HG03469 (cell line): ENCODE data around the gene HIP1R.
"Not testable (repeated sequence)": the region's sequence is repeated elsewhere in the genome, so short reads cannot be mapped to it uniquely, and the experiment has no call there.

ENCODE experiments used
- ATAC-seq: cut with Tn5 transposase; IDR thresholded peaks from one replicate; pipeline ENCODE4 v1.9.1; 2021; ENCODE audit warnings: mild to moderate bottlenecking, moderate library complexity, moderate number of reproducible peaks; ENCODE audit not compliant: unreplicated experiment

Gene HIP1R, protein sequence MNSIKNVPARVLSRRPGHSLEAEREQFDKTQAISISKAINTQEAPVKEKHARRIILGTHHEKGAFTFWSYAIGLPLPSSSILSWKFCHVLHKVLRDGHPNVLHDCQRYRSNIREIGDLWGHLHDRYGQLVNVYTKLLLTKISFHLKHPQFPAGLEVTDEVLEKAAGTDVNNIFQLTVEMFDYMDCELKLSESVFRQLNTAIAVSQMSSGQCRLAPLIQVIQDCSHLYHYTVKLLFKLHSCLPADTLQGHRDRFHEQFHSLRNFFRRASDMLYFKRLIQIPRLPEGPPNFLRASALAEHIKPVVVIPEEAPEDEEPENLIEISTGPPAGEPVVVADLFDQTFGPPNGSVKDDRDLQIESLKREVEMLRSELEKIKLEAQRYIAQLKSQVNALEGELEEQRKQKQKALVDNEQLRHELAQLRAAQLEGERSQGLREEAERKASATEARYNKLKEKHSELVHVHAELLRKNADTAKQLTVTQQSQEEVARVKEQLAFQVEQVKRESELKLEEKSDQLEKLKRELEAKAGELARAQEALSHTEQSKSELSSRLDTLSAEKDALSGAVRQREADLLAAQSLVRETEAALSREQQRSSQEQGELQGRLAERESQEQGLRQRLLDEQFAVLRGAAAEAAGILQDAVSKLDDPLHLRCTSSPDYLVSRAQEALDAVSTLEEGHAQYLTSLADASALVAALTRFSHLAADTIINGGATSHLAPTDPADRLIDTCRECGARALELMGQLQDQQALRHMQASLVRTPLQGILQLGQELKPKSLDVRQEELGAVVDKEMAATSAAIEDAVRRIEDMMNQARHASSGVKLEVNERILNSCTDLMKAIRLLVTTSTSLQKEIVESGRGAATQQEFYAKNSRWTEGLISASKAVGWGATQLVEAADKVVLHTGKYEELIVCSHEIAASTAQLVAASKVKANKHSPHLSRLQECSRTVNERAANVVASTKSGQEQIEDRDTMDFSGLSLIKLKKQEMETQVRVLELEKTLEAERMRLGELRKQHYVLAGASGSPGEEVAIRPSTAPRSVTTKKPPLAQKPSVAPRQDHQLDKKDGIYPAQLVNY

DNA sequence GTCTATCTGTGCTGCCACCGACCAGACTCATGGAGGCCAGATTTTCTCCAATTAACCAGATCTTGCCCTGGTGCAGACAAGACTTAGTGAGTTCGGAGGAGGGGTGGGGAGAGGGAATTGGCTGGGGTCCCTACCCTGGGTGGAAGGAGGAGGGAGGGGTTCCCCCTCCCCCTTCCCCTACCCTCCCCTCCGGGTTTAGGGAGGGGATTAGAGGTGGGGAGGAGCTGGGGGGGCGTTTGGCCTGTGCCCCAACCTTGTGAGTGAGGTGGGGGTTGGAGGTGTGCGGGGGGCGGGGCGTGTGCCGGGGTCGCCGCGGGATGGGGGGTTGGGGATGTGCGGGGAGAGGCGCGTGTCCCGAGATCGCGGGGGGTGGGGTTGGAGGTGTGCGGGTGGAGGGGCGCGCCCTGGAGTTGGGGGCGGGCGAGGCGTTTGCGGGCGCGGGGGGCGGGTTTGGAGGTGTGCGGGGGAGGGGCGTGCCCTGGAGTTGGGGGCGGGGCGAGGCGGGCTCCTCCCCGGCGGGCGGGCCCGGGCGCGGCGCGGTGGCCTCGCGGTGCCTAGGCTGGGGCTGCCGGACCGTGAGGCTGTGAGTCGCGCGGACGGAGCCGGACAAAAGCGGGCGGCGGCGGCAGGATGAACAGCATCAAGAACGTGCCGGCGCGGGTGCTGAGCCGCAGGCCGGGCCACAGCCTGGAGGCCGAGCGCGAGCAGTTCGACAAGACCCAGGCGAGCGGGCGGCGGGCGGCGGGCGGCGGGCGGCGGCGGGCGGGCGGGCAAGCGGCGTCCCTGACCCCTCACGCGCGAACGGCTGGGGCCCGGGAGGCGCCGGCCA, at the start of gene HIP1R:
Gene HIP1R, plus strand, starts transcription at position 537 of the 829 bp plus-strand sequence. Its CDS starts 94 bp downstream, at position 631.
- no peak for ATAC-seq

DNA sequence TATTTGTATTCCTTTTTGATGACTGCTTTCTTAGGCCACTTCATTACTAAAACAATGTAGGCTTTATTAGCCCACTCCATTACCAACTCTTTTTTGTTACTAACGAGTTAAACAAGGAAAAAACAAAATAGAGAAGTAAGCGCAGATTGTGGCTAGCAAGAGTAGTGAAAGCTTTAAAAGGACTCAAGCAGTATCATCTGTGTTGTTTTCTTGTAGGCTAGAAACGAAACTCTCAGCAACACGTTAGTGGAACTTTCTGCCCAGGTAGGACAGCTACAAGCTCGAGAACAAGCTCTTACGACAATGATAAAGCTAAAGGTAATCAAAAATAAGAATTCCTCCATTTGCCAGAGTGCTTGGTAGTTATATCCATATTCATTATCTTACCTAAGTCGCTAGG, 49.8 kb upstream of the HIP1R start:
- ATAC-seq, result no peak

DNA sequence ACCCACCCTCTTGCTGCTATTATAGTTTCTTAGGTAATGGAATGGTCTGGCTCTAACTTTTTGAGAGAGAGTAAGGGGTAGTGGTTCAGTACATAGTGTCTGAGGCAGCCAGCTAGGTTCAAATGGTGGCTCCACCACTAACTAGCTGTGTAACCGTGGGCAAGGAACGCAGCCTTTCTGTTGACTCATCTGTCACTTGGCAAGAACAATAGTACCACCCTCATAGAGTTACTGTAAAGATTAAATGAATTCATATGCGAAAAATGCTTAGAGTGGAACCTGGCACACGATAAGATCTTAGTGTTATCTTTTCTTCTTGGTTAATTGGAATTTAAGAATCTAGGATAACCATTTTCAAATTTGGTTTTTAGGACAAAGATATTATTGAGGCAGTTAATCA, 46.9 kb upstream of the HIP1R start:
- no peak for ATAC-seq

DNA sequence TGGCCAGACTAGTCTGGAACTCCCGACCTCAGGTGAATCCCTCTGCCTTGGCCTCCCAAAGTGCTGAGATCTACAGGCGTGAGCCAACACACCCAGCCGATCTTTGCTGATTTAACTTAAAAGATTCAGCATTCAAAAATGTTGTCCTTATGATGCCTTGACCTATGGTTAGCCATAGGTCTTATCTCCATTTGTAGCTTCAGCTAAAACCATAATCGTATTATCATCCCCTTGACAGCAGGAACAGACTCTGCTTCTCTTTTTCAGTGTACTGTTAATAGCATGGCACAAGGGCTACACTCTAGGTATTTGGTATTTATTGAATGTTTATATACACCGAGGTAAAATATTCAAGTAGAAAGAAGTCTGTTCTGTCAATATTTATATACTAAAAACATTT, 45.6 kb upstream of the HIP1R start:
- no peak for ATAC-seq

DNA sequence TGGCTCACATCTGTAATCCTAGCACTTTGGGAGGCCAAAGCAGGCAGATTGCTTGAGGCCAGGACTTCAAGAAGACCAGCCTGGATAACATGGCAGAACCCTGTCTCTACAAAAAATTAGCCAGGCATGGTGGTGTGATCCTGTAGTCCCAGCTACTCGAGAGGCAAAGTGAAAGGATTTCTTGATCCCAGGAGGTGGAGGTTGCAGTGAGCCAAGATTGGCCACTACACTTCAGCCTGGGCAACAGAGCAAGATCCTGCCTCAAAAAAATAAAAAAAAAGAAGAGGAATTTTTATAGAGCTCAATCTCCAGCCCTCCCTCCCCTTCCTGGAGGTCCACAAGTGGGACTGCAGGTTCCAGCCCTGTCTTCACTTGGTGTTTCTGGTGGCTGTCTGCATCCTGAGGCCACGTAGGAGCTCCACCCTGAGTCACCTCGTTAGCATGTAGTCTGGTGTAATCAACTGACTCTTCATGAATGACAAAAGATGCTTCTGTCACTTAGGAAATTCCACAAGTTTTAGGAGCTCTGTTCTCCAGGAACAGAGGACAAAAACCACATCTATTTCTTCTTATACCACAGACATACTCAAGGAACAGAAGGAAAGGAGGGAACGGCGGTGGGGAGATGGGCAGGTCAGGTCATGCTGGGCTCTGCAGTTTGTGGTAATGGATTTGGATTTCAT, 44.7 kb upstream of the HIP1R start:
- no peak for ATAC-seq

DNA sequence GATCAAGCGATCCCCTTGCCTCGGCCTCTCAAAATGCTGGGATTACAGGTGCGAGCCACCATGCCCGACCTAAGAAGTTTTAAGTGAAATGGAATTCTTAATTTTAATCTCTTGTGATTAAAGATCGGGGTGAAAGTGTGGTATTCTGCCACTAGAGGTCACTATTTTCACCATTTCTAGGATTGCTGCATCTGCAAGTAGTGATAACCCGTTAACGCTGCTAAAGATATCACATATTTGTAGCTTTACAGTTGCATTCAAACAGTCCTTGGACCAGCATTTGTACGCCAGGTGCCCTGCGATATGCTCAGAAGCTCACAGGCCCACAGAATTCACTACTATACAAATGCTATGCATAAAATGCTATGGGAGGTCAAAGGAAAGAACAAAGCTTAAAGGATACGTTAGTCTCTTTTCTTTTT, 41.6 kb upstream of the HIP1R start:
- no peak for ATAC-seq

DNA sequence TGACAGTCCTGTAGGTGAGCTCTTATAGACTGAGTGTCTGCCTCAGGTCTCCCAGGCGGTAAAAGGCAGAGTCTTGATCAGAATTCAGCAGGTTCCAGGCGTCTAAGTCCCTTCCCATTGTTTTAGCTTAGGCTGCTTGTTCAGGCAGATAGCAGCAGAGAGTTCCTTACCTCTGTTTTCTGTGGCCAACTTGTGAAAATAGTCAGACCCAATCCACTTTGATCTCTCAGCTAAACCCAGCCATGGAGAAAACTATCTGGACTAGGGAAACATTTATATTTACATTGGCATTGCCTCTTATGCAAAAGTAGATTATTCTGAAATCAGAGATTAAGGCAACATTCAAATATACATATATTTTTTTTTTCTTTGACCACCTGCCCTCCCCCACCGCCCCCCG, 39.5 kb upstream of the HIP1R start:
- ATAC-seq, result no peak

DNA sequence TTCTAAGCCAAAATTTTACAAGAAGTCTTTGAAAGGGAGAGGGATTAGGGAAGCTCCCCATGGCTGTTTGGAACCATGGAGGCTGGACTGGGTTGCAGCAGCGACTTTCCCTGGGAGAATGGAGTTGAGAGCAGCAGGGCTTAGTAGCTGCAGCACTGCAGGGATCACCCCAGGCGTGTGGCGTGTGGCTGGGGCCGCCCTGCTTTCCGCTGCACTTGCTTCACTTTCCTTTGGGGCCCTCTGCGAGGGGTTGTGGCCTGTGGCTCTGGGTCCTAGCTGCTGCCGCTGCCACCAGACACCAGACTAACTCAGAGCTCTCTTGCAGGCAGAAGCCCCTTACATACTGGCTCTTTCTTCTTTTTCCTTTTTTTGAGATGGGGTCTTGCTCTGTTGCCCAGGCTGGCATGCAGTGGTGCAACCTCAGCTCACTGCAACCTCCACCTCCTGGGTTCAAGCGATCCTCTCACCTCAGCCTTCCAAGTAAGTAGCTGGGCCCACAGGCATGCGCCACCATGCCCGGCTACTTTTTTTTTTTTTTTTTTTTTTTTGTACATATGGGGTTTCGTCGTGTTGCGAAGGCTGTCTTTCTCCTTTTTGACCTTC, 35.5 kb upstream of the HIP1R start:
- no peak for ATAC-seq

DNA sequence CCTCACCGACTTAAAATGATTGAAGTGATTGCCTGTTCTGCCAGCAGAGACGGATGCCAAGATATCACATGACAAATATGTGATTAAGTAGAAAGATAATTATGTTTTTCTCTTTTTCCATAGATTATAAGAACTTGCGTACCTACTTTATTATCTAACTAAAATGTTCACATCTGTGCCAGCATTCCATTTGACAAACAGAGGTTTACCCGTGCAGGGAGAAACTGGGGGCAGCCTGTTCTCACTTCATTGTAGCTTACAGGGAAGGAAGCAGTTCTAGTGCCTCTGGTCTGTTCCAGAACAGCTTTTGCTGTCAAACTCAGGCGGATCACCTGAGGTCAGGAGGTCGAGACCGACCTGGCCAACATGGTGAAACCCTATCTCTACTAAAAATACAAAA, 31.3 kb upstream of the HIP1R start:
- no peak for ATAC-seq

DNA sequence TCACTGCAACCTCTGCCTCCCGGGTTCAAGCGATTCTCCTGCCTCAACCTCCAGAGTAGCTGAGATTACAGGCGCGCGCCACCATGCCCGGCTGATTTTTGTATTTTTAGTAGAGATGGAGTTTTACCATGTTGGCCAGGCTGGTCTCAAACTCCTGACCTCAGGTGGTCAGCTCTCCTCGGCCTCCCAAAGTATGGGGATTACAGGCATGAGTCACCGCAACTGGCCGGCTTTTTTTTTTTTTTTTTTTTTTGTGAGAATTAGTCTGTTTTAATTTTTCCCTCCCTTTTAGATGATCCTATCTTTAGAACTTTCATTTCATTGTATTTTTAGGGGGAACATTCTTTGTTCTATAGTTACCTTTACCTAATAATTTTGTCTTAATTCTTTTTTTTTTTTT, 30.3 kb upstream of the HIP1R start:
- not testable (repeated sequence) for ATAC-seq

DNA sequence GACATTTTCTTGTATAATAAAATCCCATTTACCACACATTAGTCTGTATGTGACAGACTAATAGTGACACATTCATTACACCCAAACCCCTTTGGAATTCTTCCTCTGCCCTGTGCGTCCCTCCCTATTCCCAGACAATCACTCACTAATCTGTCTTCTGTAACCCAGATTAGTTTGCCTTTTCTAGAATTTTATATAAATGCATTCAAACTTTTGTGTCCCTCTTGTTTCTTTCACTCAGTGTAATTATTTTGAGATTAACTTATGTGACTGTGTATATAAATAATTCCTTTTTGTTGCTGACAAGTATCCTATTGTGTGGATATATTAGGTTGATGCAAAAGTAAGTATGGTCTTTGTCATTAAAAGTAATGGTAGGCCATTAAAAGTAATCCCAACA, 27.6 kb upstream of the HIP1R start:
- no peak for ATAC-seq

DNA sequence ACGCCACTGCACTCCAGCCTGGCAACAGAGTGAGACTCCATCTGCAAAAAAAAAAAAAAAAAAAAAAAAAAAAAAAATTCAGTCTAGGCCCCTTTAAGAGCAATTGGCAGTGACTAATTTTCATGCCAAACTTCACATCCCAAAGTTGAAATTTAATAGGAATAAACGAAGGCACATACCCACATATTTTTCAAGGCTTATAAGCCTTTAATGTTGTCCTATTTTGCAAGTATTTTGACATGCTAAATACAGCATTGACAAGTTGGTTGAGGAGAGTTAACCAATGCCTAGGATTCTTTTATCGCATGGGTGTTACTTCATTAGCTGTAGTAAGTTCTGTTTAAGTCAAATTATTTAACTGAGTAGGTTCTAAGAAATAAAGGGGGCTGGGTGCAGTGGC, 23.5 kb upstream of the HIP1R start:
- ATAC-seq, result no peak

DNA sequence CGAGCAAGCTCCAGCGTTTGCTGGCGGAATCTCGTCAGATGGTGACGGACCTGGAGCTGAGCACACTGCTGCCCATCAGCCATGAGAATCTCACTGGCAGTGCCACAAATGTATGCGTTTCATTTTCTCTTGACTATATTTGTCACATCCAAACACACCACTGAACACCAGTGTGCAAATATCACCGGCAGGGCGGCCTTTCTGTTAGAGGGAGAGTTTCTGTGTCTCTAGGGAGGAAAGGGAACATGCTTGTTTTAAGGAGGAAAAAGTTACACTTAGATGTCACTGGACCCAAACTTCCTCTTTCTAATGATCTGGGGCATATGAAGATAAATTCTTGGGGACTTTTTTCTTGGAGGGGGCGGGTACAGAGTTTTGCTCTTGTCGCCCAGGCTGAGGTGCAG, 21.9 kb upstream of the HIP1R start:
- ATAC-seq, result no peak

DNA sequence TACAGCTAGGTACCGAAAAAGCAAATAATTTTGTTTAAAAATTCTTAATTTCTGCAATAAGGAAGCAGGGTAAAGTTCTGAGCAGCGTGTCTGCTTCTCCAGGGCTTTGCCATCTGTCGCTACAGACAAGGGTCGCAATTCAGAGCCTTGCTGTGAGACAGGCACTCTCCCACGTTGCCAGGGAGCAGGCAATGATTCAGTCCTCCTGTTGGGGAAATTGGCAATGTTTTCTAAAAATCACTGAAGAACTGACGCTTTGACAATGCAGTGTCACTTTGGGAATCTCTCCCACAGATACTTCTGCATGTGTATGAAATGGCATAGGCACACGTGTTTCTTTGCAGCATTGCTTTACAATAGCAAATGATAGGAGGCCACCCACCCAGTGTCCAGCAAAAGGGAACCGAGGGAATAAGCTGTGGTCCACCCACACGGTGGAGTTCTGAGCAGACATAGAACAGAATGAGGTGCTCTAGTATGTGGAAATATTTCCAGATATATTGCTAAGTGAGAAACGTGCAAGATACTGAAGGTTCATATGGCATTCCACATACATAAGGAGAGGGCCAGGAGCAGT, 16.0 kb upstream of the HIP1R start:
- ATAC-seq, result no peak

DNA sequence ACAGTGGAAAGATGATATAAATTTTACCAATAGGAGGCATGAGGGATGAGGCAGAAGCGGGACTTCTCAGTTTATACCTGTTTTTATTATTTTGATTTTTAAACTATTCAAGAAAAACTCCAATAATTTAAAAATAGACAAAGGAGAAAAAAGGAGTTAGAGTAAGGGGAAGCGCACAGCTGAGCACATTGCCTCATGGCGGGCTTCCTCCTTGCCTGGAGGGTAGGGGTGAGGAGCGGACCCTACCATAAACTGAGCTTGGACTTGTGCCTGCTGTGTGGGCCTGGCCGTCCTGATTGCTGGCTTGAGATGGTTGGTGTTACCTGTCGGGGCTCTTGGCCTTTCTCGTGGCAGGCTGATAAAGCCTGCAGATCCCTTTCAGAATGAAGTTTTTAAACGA, 15.1 kb upstream of the HIP1R start:
- ATAC-seq, result no peak

DNA sequence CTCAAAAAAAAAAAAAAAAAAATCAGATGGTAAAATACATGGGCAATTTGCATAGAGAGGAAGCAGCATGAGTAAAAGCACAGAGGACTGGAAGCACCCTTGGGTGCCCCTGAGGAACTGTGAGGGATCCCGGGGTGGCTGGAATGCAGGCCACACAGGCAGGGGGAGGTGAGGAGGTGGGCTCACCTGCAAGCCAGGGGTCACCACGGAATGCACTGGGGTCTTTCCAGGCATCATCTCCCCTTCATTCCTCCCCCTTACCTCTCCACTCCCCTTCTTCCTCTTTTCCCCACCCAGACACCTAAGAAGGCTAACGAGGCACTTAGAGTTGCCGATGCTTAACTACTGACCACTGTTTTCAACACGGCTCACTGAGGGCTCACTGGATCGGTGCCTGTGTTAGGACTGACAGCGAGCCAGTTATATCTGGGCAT, 14.4 kb upstream of the HIP1R start:
- no peak for ATAC-seq

DNA sequence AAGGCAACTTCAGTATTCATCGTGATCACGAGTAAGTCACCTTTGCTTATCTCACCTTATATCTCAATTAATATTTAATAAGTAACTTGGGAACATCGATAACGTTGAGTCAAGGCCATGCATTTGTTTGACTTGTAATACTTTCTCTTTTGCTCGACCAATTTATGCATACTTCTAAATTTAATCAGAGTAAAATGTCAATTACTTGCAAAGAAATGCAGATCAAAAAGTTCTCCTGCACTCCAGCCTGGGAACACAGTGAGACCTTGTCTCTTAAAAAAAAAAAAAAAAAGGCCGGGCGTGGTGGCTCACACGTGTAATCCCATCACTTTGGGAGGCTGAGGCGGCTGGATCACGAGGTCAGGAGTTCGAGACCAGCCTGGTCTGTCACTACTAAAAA, 11.8 kb upstream of the HIP1R start:
- ATAC-seq, result no peak

DNA sequence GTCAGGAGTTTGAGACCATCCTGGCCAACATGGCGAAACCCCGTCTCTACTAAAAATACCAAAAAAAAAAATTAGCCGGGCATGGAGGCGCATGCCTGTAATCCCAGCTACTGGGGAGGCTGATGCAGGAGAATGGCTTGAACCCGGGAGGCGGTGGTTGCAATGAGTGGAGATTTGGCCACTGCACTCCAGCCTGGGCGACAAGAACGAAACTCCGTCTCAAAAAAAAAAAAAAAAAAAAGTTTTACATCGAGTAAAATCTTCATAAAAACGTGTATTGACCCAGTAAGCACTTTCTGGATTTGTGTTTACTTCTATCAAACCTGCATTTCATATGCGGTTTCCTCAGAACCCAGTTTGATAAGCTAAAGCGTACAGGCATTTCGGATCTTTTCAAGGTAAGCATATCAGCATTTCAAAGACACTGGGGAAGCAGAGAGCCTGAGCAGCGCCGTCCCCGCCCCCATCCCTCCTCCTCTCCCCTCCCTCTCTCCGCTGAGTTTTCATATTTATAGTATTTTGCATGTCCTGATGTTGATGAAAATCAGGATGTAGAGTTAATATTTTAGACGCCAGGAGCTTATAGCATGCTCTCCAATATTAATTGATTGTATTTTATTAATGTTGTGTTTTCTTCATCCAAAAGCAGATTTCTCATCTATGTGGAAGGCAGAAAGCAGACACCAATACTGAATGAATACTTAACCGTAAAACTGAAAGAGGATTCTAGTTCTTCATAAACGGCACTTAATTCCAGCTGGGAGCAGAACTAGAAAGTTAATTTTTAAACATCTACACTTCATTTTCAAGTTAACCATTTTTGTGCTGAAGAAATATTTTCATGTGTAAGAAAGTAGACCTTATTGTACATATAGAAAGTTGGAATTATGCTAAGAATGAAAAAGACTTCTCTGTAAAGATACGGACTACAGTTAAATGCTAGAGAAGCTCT, 9.2 kb upstream of the HIP1R start:
- no peak for ATAC-seq
